Mucosa of rectum (tissue), 2 donors: ENCODE results near the gene CCDC28B.

ENCODE experiments used
- H3K27ac ChIP-seq, 2 donors: one replicate each; pipeline ENCODE4 v1.7.0; 2013; ENCODE audit warnings: inconsistent platforms in 2 of 2, low read depth in 2 of 2, low read length in 2 of 2
- H3K27me3 ChIP-seq, 2 donors: one replicate each; pipeline ENCODE4 v1.7.0; 2013; ENCODE audit warnings: low read length in 2 of 2; ENCODE audit not compliant: control insufficient read depth in 2 of 2, insufficient read depth in 2 of 2
- H3K36me3 ChIP-seq, 2 donors: one replicate each; pipeline ENCODE4 v1.7.0; 2013; ENCODE audit warnings: low read length in 2 of 2; ENCODE audit not compliant: control insufficient read depth in 2 of 2, insufficient read depth in 2 of 2
- H3K4me1 ChIP-seq, 2 donors: one replicate each; pipeline ENCODE4 v1.7.0; 2013; ENCODE audit warnings: low read length in 2 of 2, mild to moderate bottlenecking in 1 of 2; ENCODE audit not compliant: control insufficient read depth in 2 of 2, insufficient read depth in 2 of 2
- H3K4me3 ChIP-seq, 2 donors: one replicate each; pipeline ENCODE4 v1.7.0; 2013; ENCODE audit warnings: low read length in 2 of 2
- H3K9ac ChIP-seq, 2 donors: one replicate each; pipeline ENCODE4 v1.7.0; 2013; ENCODE audit warnings: low read length in 2 of 2, low read depth in 1 of 2, mild to moderate bottlenecking in 1 of 2
- H3K9me3 ChIP-seq, 2 donors: one replicate each; pipeline ENCODE4 v1.7.0; 2013; ENCODE audit warnings: low read length in 2 of 2; ENCODE audit not compliant: control insufficient read depth in 2 of 2
- donor health status: healthy.
- donor health status: Normal muscosa, but diverticular disease.

CCDC28B gene

DNA sequence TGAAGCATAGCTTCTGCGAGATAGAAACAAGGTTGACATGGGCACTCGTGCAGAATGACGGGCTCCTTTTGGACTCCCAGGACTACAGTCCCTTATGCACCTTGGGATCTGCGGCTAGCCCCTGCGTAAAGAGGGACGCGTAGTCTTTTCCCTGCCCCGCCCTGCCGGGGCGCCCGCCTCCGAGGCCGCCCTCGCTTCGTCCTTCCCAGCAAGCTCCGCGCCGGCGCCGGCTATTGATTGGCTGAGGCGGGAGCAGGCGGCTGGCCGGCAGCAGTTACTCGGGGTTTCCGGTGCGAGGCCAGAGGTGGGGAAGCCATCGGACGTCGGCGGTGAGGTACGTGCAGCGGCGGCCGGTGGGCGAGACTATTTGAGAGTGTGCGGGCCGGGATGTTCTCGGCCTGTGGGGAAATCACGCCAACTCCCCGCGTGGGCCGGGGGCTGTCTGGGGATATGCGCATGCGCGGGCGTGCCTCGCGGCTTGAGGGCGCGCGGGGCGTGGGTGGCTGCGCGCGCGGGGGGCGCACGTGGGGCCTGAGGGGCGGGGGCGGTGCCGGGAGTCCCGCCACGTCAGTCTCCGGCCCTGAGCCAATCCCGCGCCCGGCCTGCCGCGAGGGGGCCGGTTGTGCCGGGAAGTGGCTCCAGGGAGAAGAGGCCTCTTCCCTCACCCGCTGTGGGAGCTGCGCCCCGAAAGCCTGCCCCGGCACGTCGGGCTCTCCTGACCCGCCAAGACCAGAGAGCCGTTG lies 20.8 kb upstream of the CCDC28B start, which contains the start of gene TXLNA:
Gene TXLNA (plus strand): TSS at position 233 of the 743 bp plus-strand sequence. CDS start 671 bp downstream, outside the sequence.
- Histone ChIP-seq H3K9ac (peak within 1 kb of the TSS; percentile 86 to 91), H3K9me3 (no peaks in the 10 kb centered on the region), H3K27me3 (no peaks in the 10 kb centered on the region), H3K36me3 (peaks cover 15 to 18% of the 10 kb centered on the region in 2 donors), H3K4me3 (peak within 1 kb of the TSS; percentile 84 to 86), H3K4me1 (peaks cover 22 to 28% of the 10 kb centered on the region in 2 donors), H3K27ac (peak within 1 kb of the TSS; percentile 92 to 97)

GRCh38 chr1:32180186-32181060 lies 20.0 kb upstream of the CCDC28B start:
- Histone ChIP-seq H3K4me3 (peak overlapping the region; percentile 84 to 86), H3K27me3 (no peaks in the 10 kb centered on the region), H3K36me3 (peaks cover 20 to 22% of the 10 kb centered on the region in 2 donors), H3K9me3 (no peaks in the 10 kb centered on the region), H3K4me1 (peaks cover 22 to 28% of the 10 kb centered on the region in 2 donors), H3K27ac (peak overlapping the region; percentile 92 to 97), H3K9ac (peak overlapping the region; percentile 86 to 91)

GRCh38 chr1:32181065-32181464 lies 19.3 kb upstream of the CCDC28B start:
- Histone ChIP-seq H3K27me3 (no peaks in the 10 kb centered on the region), H3K4me3 (peak overlapping the region; percentile 84 to 86), H3K36me3 (peaks cover 22 to 24% of the 10 kb centered on the region in 2 donors), H3K4me1 (peaks cover 22 to 28% of the 10 kb centered on the region in 2 donors), H3K9me3 (no peaks in the 10 kb centered on the region), H3K9ac (peak overlapping the region; percentile 86 to 91), H3K27ac (no peak overlapping the region)

DNA sequence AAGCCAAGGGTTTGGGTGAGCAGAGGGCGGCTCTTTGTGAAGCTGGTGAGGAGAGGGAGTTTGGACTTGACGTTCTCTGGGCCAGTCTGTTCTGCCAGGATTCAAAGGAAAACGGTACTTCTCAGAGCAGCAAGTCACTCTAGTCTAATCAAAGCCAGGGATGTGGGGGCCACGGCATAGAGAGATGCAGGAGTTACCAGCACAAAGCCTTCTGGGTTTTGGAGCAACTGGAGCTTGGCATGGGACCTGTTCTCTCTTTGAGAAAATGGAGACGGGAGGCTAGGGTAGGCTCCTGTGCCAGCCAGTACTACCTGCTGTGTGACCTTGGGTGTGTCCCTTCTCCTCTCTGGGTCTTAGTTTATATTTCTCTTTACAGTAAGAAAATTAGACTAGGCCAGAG lies 18.8 kb upstream of the CCDC28B start:
- Histone ChIP-seq H3K27me3 (no peaks in the 10 kb centered on the region), H3K9ac (peak overlapping the region in 1 of 2 donors; percentile 10), H3K36me3 (peaks cover 24 to 29% of the 10 kb centered on the region in 2 donors), H3K9me3 (no peaks in the 10 kb centered on the region), H3K4me1 (peaks cover 22 to 28% of the 10 kb centered on the region in 2 donors), H3K4me3 (peak overlapping the region; percentile 19 to 84), H3K27ac (no peak overlapping the region)

GRCh38 chr1:32182060-32182459 lies 18.3 kb upstream of the CCDC28B start:
- peaks cover 22 to 28% of the 10 kb centered on the region in 2 donors for H3K4me1 ChIP-seq
- H3K4me3 ChIP-seq: peak overlapping the region in 1 of 2 donors; percentile 20
- no peaks in the 10 kb centered on the region for H3K27me3 ChIP-seq

DNA sequence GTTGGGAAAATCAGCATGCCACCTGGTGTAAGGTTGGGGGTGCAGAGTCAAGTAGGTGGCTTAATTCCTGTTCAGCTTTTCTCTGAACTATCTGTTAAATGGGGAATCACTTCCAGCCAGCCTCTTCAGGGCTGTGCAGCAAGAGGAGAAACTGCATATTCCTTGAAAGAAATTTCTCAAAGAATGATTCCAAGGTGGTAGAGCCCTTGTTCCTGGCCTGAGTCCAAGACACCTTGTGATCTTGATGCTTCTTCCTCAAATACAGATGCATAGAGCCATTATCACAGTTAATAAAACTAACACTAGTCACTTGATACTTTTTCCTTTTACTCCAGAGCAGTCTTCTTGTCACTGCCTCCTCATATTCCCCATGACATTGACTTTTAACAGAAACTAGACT lies 15.7 kb upstream of the CCDC28B start:
- Histone ChIP-seq H3K4me3 (no peak overlapping the region), H3K9me3 (no peaks in the 10 kb centered on the region), H3K4me1 (peaks cover 14 to 22% of the 10 kb centered on the region in 2 donors), H3K9ac (no peak overlapping the region), H3K27ac (no peak overlapping the region), H3K27me3 (no peaks in the 10 kb centered on the region), H3K36me3 (peaks cover 42 to 56% of the 10 kb centered on the region in 2 donors)

More at GRCh38 chr1:32182060-32182459, 18.3 kb upstream of the CCDC28B start:
- Histone ChIP-seq H3K36me3 (peaks cover 24 to 32% of the 10 kb centered on the region in 2 donors), H3K9me3 (no peaks in the 10 kb centered on the region), H3K9ac (no peak overlapping the region), H3K27ac (no peak overlapping the region)

DNA sequence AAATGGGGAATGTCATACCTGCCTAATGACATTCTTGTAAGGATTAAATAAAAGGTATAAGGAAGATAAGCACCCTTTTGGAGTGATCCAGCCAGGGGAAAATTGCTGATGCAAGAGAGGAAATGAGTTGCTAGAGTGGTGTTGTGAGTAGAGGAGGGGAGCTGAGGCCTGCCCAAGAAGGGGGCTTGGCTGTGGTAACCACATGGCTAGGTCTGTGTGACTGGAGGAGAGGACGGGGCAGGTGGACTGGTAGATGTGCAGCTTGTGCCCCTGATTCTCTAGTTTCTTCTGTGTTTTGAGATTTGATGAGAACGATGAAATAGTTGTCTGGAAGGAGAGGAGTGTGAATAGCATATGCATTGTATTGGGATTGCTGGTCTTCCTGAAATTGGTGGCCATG lies 14.3 kb upstream of the CCDC28B start:
- peaks cover 9 to 11% of the 10 kb centered on the region in 2 donors for H3K4me1 ChIP-seq
- peaks cover 55 to 68% of the 10 kb centered on the region in 2 donors for H3K36me3 ChIP-seq
- H3K9ac ChIP-seq: no peak overlapping the region
- H3K4me3 ChIP-seq: no peak overlapping the region
- no peaks in the 10 kb centered on the region for H3K27me3 ChIP-seq
- no peaks in the 10 kb centered on the region for H3K9me3 ChIP-seq
- no peak overlapping the region for H3K27ac ChIP-seq

DNA sequence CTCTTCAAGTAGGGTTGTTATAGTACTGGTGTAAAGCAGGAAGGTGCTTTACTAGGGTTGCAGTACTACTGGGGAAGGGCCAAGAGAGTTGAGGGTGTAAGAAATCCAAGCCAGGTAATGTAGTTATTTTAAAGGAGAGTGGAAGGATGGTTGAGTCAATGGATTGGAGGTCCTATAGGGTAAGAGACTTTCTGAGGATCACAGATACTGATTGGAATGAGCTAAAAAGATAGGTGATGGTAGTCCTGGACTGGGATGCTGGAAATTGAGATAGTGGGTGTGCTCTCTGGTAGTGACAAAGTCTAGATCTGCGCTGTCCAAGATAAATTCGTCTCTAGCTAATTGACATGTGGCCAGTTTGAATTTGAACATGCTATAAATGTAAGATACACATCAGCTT lies 13.9 kb upstream of the CCDC28B start:
- Histone ChIP-seq H3K4me1 (peaks cover 5 to 7% of the 10 kb centered on the region in 2 donors), H3K27ac (no peak overlapping the region), H3K9me3 (no peaks in the 10 kb centered on the region), H3K27me3 (no peaks in the 10 kb centered on the region), H3K4me3 (no peak overlapping the region), H3K36me3 (peaks cover 57 to 71% of the 10 kb centered on the region in 2 donors), H3K9ac (no peak overlapping the region)

DNA sequence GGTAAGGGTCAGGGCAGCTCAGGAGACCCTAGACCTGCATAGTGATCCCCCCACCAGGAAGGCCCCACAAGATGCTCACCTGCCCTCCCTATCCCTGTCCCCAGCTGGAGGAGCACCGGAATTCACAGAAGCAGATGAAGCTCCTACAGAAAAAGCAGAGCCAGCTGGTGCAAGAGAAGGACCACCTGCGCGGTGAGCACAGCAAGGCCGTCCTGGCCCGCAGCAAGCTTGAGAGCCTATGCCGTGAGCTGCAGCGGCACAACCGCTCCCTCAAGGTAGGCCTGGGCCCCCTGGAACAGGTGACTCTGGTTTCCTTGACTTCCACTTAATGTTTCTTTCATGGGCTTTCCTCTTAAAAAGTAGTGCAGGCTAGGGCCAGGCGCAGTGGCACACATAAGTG lies 12.5 kb upstream of the CCDC28B start:
- peaks cover 64 to 78% of the 10 kb centered on the region in 2 donors for H3K36me3 ChIP-seq
- H3K4me3 ChIP-seq: no peak overlapping the region
- no peak overlapping the region for H3K9ac ChIP-seq
- no peak overlapping the region for H3K27ac ChIP-seq
- no peaks in the 10 kb centered on the region for H3K9me3 ChIP-seq
- H3K4me1 ChIP-seq: peaks cover 0 to 3% of the 10 kb centered on the region in 2 donors
- H3K27me3 ChIP-seq: no peaks in the 10 kb centered on the region
